DND-41 (cell line): ENCODE results near the gene XPO6.

Source experiments
- EZH2 ChIP-seq: IDR thresholded peaks from 3 replicates; pipeline ENCODE4 v1.6.1; 2012; ENCODE audit warnings: borderline replicate concordance, low read depth, mild to moderate bottlenecking, moderate library complexity, low read length, inconsistent platforms; ENCODE audit not compliant: severe bottlenecking
- TF ChIP-seq, protein P1 (sequence below): IDR thresholded peaks from 2 replicates; pipeline ENCODE4 v1.5.1; 2012; ENCODE audit warnings: borderline replicate concordance, low read length, moderate library complexity, mild to moderate bottlenecking; ENCODE audit not compliant: poor library complexity, severe bottlenecking; ENCODE audit errors: extremely low read depth

DNA sequence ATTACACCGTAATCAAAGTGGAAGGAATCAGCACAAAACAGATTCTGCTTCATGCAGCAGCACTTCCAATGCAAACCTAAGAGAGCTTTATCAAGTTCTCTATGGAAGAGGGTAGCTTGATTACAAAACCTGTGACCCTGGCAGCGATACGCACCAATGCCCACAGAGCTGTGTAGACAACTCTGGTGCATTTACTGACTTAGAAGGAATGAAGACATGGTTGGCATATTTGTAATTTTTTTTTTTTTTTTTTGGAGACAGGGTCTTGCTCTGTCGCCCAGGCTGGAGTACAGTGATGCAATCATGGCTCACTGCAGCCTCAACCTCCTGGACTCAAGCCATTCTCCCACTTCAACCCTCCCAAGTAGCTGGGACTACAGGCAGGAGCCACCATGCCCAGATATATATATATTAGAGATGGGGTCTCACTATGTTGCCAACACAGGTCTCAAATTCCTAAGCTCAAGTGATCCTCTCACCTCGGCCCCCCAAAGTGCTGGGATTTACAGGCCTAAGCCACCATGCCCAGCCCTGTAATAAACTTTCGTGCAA is 49.4 kb downstream of the XPO6 start:
- TF ChIP-seq, protein P1, sequence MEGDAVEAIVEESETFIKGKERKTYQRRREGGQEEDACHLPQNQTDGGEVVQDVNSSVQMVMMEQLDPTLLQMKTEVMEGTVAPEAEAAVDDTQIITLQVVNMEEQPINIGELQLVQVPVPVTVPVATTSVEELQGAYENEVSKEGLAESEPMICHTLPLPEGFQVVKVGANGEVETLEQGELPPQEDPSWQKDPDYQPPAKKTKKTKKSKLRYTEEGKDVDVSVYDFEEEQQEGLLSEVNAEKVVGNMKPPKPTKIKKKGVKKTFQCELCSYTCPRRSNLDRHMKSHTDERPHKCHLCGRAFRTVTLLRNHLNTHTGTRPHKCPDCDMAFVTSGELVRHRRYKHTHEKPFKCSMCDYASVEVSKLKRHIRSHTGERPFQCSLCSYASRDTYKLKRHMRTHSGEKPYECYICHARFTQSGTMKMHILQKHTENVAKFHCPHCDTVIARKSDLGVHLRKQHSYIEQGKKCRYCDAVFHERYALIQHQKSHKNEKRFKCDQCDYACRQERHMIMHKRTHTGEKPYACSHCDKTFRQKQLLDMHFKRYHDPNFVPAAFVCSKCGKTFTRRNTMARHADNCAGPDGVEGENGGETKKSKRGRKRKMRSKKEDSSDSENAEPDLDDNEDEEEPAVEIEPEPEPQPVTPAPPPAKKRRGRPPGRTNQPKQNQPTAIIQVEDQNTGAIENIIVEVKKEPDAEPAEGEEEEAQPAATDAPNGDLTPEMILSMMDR, result no peak
- no peak for TF ChIP-seq EZH2
